Hepatocyte (in vitro differentiated cells): ENCODE measurements around the gene C4orf17. TPM values are rescaled to one million over a fixed set of nuclear protein-coding genes. Genes with fewer than 3 reads are reported as not detected.

Experiments used
- DNase-seq: peaks from one replicate; pipeline ENCODE4 v3.0.0-alpha.2; 2016; ENCODE audit warnings: low spot score
- H2AFZ ChIP-seq: fragments of 200-600 bp; sonication (generic); 2 replicates; pipeline ENCODE4 v1.6.0; 2016; ENCODE audit warnings: antibody characterized with exemption, mild to moderate bottlenecking
- H3K27ac ChIP-seq: fragments of 200-600 bp; sonication (generic); 2 replicates; pipeline ENCODE4 v1.5.1; 2016; ENCODE audit warnings: mild to moderate bottlenecking
- H3K27me3 ChIP-seq: fragments of 200-600 bp; sonication (generic); 2 replicates; pipeline ENCODE4 v1.6.1; 2016
- H3K36me3 ChIP-seq: fragments of 200-600 bp; sonication (generic); replicated peaks from 2 replicates; pipeline ENCODE4 v1.5.1; 2016; ENCODE audit warnings: low read depth; ENCODE audit not compliant: insufficient read depth
- H3K4me1 ChIP-seq: fragments of 200-600 bp; sonication (generic); 2 replicates; pipeline ENCODE4 v1.5.1; 2016; ENCODE audit warnings: mild to moderate bottlenecking, moderate library complexity; ENCODE audit not compliant: insufficient read depth
- H3K4me2 ChIP-seq: fragments of 200-600 bp; sonication (generic); 2 replicates; pipeline ENCODE4 v1.6.0; 2016
- H3K4me3 ChIP-seq: fragments of 200-600 bp; sonication (generic); 2 replicates; pipeline ENCODE4 v1.5.1; 2016; ENCODE audit warnings: mild to moderate bottlenecking
- H3K79me2 ChIP-seq: fragments of 200-600 bp; sonication (generic); 2 replicates; pipeline ENCODE4 v1.6.0; 2017; ENCODE audit warnings: mild to moderate bottlenecking
- H3K9me2 ChIP-seq: fragments of 200-600 bp; sonication (generic); replicated peaks from 2 replicates; pipeline ENCODE4 v1.6.0; 2017; ENCODE audit warnings: mild to moderate bottlenecking; ENCODE audit not compliant: insufficient read depth
- H3K9me3 ChIP-seq: fragments of 200-600 bp; sonication (generic); 2 replicates; pipeline ENCODE4 v1.5.1; 2016; ENCODE audit warnings: low read depth, mild to moderate bottlenecking
- H4K20me1 ChIP-seq: fragments of 200-600 bp; sonication (generic); 2 replicates; pipeline ENCODE4 v1.6.0; 2016; ENCODE audit warnings: mild to moderate bottlenecking; ENCODE audit not compliant: insufficient read depth, poor library complexity, severe bottlenecking
- EZH2 ChIP-seq: fragments of 200-600 bp; sonication (generic); IDR thresholded peaks from 2 replicates; pipeline ENCODE4 v1.6.1; 2016; ENCODE audit warnings: antibody characterized with exemption, mild to moderate bottlenecking, borderline replicate concordance
- EZH2phosphoT487 ChIP-seq: fragments of 200-600 bp; sonication (generic); IDR thresholded peaks from one replicate; pipeline ENCODE4 v1.6.1; 2018; ENCODE audit warnings: antibody characterized with exemption, mild to moderate bottlenecking, low read depth, moderate library complexity; ENCODE audit not compliant: unreplicated experiment, severe bottlenecking
- WGBS: methylation state at CpG from one replicate; pipeline ENCODE4 v1.1.6; 2016; ENCODE audit warnings: low lambda C conversion rate; ENCODE audit errors: missing lambda C conversion rate; 5-methylcytosine and 5-hydroxymethylcytosine counted together
- polyA plus RNA-seq: library from polyadenylated mRNA; unstranded; fragments of >200 nt; fragmentation: Nextera tagmentation; extraction: Ambion mirVana; gene quantifications from 2 replicates; pipeline ENCODE4 v1.2.1, GENCODE V29; 2016
- total RNA-seq: library from RNA; depleted of rRNA; stranded (reverse); fragments of >200 nt; gene quantifications from 2 replicates; pipeline ENCODE4 v1.2.3, GENCODE V29; 2014
- TF ChIP-seq, protein P1 (sequence below): fragments of 200-600 bp; sonication (generic); IDR thresholded peaks from 2 replicates; pipeline ENCODE4 v1.5.1; 2016; ENCODE audit warnings: antibody characterized with exemption, mild to moderate bottlenecking; ENCODE audit not compliant: poor library complexity

Gene C4orf17
- total and polyA plus RNA-seq, 2 experiments from 2014 or later: not detected

DNA sequence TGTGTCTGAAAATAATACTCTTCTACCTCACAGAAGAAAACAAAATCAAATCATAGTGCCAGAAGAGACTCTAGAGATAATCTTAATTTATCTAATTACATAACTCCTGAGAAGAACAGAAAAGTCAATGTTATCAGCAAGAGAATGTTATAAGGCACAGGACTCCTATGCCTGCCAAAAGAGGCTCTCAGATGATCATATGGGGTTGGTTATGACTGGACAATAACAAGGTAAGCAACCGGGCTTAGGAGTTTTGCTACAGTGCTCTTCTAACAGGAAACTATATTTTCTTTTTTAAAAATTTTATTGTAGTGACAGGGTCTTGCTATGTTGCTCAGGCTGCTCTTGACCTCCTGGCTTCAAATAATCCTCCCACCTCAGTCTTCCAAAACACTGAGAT, 3.5 kb upstream of the C4orf17 start:
- no peaks in the 10 kb centered on the region for H3K4me1 ChIP-seq
- 85% methylated on average over 1 of the region's 1 CpG for WGBS
- H3K4me3 ChIP-seq: no peak overlapping the region
- no peaks in the 10 kb centered on the region for H3K27me3 ChIP-seq
- no peaks in the 10 kb centered on the region for H3K36me3 ChIP-seq
- H3K4me2 ChIP-seq: no peak overlapping the region
- H3K79me2 ChIP-seq: no peaks in the 10 kb centered on the region
- TF ChIP-seq EZH2: no peak
- TF ChIP-seq, protein P1, sequence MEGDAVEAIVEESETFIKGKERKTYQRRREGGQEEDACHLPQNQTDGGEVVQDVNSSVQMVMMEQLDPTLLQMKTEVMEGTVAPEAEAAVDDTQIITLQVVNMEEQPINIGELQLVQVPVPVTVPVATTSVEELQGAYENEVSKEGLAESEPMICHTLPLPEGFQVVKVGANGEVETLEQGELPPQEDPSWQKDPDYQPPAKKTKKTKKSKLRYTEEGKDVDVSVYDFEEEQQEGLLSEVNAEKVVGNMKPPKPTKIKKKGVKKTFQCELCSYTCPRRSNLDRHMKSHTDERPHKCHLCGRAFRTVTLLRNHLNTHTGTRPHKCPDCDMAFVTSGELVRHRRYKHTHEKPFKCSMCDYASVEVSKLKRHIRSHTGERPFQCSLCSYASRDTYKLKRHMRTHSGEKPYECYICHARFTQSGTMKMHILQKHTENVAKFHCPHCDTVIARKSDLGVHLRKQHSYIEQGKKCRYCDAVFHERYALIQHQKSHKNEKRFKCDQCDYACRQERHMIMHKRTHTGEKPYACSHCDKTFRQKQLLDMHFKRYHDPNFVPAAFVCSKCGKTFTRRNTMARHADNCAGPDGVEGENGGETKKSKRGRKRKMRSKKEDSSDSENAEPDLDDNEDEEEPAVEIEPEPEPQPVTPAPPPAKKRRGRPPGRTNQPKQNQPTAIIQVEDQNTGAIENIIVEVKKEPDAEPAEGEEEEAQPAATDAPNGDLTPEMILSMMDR: no peak
- TF ChIP-seq EZH2phosphoT487: no peak
- no peak for DNase-seq
- no peaks in the 10 kb centered on the region for H3K9me3 ChIP-seq
- H2AFZ ChIP-seq: no peak overlapping the region
- H3K9me2 ChIP-seq: no peaks in the 10 kb centered on the region
- H4K20me1 ChIP-seq: no peaks in the 10 kb centered on the region
- H3K27ac ChIP-seq: no peak overlapping the region

DNA sequence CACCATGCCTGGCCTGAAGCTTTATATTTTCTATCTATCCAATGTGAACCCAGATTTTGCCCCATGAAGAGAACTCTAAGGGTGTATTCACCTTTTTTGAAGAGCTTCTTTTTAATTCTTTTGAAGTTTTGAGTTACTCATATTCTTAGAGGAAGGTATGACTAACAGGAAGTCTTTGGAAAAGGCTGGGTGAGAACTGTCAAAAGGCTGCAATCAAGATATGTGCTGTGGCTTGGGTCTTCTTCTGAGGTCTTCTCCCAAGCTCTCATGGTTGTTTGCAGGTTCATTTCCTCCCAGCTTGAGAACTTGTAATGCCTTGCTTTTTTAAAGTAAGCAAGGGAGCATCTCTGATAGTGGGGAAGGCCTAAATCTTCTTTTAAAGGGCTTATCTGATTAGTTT, 3.1 kb upstream of the C4orf17 start:
- H3K27ac ChIP-seq: no peak overlapping the region

DNA sequence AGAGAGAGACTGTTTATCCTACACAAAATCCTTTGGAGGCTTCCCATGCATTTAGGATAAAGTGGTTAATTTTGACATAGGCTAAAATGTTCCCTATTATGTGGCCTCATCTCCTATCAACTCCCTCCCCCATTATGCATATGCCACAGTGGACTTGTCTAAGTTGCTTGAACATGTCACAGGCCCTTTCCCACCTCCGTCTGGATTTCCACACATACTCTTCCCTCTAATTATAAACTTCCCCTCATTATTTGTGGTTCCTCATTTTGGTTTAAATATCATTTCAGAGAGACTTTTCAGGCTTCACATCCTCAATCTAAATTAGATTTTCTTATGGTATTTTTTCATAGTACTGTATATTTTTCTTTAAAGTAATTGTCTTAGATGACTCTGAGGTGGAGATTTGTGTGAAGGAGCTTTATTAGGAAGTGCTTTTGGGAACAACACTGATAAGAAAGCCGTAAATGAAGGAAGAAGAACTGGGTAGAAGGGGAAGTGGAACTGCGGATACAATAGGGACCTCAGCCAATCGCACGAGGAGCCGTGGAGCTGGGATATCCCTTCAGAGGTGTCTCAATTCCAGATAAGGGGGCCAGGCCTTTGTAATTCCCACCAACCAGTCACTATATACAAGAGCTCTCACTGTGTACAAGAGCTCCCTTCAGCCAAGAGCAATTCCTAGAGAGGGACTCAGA, 7.9 kb downstream of the C4orf17 start:
- H3K36me3 ChIP-seq: no peaks in the 10 kb centered on the region
- no peaks in the 10 kb centered on the region for H3K4me1 ChIP-seq
- H3K9me3 ChIP-seq: no peaks in the 10 kb centered on the region
- no peak for TF ChIP-seq EZH2
- TF ChIP-seq, protein P1: no peak
- no peak overlapping the region for H3K4me2 ChIP-seq
- no peaks in the 10 kb centered on the region for H3K27me3 ChIP-seq
- H3K4me3 ChIP-seq: no peak overlapping the region
- H3K9me2 ChIP-seq: no peaks in the 10 kb centered on the region
- no peaks in the 10 kb centered on the region for H4K20me1 ChIP-seq
- WGBS: 85% methylated on average over 6 of the region's 6 CpGs
- DNase-seq: no peak
- H3K79me2 ChIP-seq: no peaks in the 10 kb centered on the region
- no peak overlapping the region for H3K27ac ChIP-seq
- no peak overlapping the region for H2AFZ ChIP-seq

More for the DNA sequence above, 3.1 kb upstream of the C4orf17 start:
- H3K79me2 ChIP-seq: no peaks in the 10 kb centered on the region
- no peaks in the 10 kb centered on the region for H3K4me1 ChIP-seq
- H3K9me3 ChIP-seq: no peaks in the 10 kb centered on the region
- H3K27me3 ChIP-seq: no peaks in the 10 kb centered on the region
- TF ChIP-seq, protein P1: no peak
- no peak for TF ChIP-seq EZH2phosphoT487
- no peak for TF ChIP-seq EZH2
- no peak overlapping the region for H3K4me2 ChIP-seq
- no peaks in the 10 kb centered on the region for H3K36me3 ChIP-seq
- H3K4me3 ChIP-seq: no peak overlapping the region
- no peaks in the 10 kb centered on the region for H4K20me1 ChIP-seq
- H2AFZ ChIP-seq: no peak overlapping the region
- no peaks in the 10 kb centered on the region for H3K9me2 ChIP-seq
- DNase-seq: no peak

DNA sequence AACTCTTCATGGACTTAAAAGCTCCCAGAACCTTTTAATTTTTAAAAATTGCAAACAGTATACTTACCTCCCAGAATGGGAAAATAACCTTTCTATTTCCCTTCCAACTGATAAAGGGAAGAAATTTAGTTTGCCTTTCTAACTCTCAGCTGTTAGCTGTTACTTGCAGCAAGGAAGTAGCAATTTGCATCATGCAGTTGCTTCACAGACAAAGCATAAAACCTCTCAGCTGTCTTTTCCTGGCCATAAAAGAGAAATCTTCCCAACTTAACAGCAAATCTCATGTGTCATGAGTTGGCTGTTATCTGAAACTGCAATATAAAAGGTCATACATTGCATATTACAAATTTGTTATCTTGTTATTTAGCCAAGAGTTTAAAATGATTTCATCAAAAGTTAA, 18.4 kb downstream of the C4orf17 start:
- H3K4me3 ChIP-seq: no peak overlapping the region
- no peaks in the 10 kb centered on the region for H3K79me2 ChIP-seq
- no peak overlapping the region for H2AFZ ChIP-seq
- no peak overlapping the region for H3K4me2 ChIP-seq
- no peaks in the 10 kb centered on the region for H3K36me3 ChIP-seq
- TF ChIP-seq, protein P1: no peak
- no peak for TF ChIP-seq EZH2phosphoT487
- no peak for TF ChIP-seq EZH2
- H3K4me1 ChIP-seq: no peaks in the 10 kb centered on the region
- DNase-seq: peak; percentile 8
- no peaks in the 10 kb centered on the region for H3K9me2 ChIP-seq
- H4K20me1 ChIP-seq: no peaks in the 10 kb centered on the region
- no peaks in the 10 kb centered on the region for H3K9me3 ChIP-seq
- no peaks in the 10 kb centered on the region for H3K27me3 ChIP-seq
- peak overlapping the region; percentile 16 for H3K27ac ChIP-seq
